HepG2 (cell line): ENCODE results near the gene NPDC1. TPM values are rescaled to one million over a fixed set of nuclear protein-coding genes. Genes with fewer than 3 reads are reported as not detected.
A peak's percentile ranks its signal among the peaks of the same experiment; 100 is the strongest.

ENCODE experiments used
- ARID4A ChIP-seq: sonication (generic); formaldehyde crosslinking; IDR thresholded peaks from 2 replicates; pipeline ENCODE4 v1.5.0; 2020; ENCODE audit warnings: mild to moderate bottlenecking, missing genetic modification reagents, borderline replicate concordance
- POLR2A ChIP-seq, 2 experiments: IDR thresholded peaks; 2 replicates each; pipeline ENCODE4 v1.6.1; 2011; ENCODE audit warnings: low read depth in 2 of 2, low read length in 2 of 2, mild to moderate bottlenecking in 1 of 2, moderate library complexity in 1 of 2; ENCODE audit not compliant: insufficient read depth in 1 of 2
- POLR2AphosphoS5 ChIP-seq: IDR thresholded peaks from 2 replicates; pipeline ENCODE4 v1.6.1; 2012; ENCODE audit warnings: low read depth, low read length
- TARDBP ChIP-seq: sonication (generic); formaldehyde crosslinking; IDR thresholded peaks from 2 replicates; pipeline ENCODE4 v1.8.0; 2022; ENCODE audit warnings: mild to moderate bottlenecking, missing genetic modification reagents
- ZBED4 ChIP-seq: sonication (generic); formaldehyde crosslinking; IDR thresholded peaks from 2 replicates; pipeline ENCODE4 v1.4.0; 2020; ENCODE audit warnings: missing genetic modification reagents, borderline replicate concordance
- ZNF121 ChIP-seq: sonication (generic); formaldehyde crosslinking; IDR thresholded peaks from 2 replicates; pipeline ENCODE4 v1.5.0; 2020; ENCODE audit warnings: mild to moderate bottlenecking, missing genetic modification reagents
- ZNF18 ChIP-seq: sonication (generic); formaldehyde crosslinking; IDR thresholded peaks from 2 replicates; pipeline ENCODE4 v1.8.0; 2022; ENCODE audit warnings: mild to moderate bottlenecking, missing genetic modification reagents; ENCODE audit not compliant: insufficient replicate concordance
- ZNF430 ChIP-seq: sonication (generic); formaldehyde crosslinking; IDR thresholded peaks from 2 replicates; pipeline ENCODE4 v1.9.0; 2021; ENCODE audit warnings: mild to moderate bottlenecking, missing genetic modification reagents
- ZNF747 ChIP-seq: sonication (generic); formaldehyde crosslinking; IDR thresholded peaks from 2 replicates; pipeline ENCODE4 v1.8.1; 2023; ENCODE audit warnings: missing genetic modification reagents, mild to moderate bottlenecking, borderline replicate concordance
- polyA plus RNA-seq, 8 experiments: library from polyadenylated mRNA; depleted of rRNA in 3 of 8; stranded (reverse) in 7 of 8; unstranded in 1 of 8; fragments of >200 nt; fragmentation: Illumina TruSeq in 4 of 8; extraction: Trizol in 4 of 8; gene quantifications; 2 replicates each; pipeline versions ENCODE4 v1.2.1 to v1.2.3, GENCODE V29; 2011 to 2016; ENCODE audit warnings: low read depth in 4 of 8, missing spikeins in 1 of 8, mixed read lengths in 1 of 8; ENCODE audit not compliant: insufficient read depth in 1 of 8
- total RNA-seq, 5 experiments: library from RNA; depleted of rRNA; stranded (reverse); fragments of >200 nt; fragmentation: Illumina TruSeq; extraction: Trizol; gene quantifications; 2 replicates each; pipeline ENCODE4 v1.2.3, GENCODE V29; 2016; ENCODE audit warnings: low read depth in 1 of 5

NPDC1 gene
- total and polyA plus RNA-seq, 2 of the 13 experiments (the other 11 are each of a cell fraction or from before 2014, with no cell fraction given), result 0.84 to 5.4 TPM

GRCh38 chr9:137086531-137087408 is 40.8 kb upstream of the NPDC1 start, which contains the start of gene MAN1B1 (continued):
- TF ChIP-seq ZBED4 (peak; percentile 55; the same call in 1 of the 2 replicates), POLR2AphosphoS5 (peak; percentile 71), ZNF747 (peak; percentile 74; the same call in 1 of the 2 replicates), ZNF18 (CRISPR knock-in tag) (peak; percentile 35), ARID4A (peak; percentile 93), ZNF430 (CRISPR knock-in tag) (peak; percentile 68; the same call in 1 of the 2 replicates), POLR2A (IDR thresholded peaks at IDR 0.05; ENCODE audit: insufficient read depth in 1 of 2, low read depth in 2 of 2, low read length in 2 of 2) (peak in 1 of 2 experiments; percentile 65; a peak in 2 of 4 replicates), ZNF121 (CRISPR knock-in tag) (no peak), TARDBP (CRISPR knock-in tag) (0 out of 2 replicates have a peak, but pooled peaks have one; percentile 37)
